IMR-90 (cell line): ENCODE measurements around the gene TTF2.

Experiments
- BHLHE40 ChIP-seq: fragments of 150-350 bp; IDR thresholded peaks from 2 replicates; pipeline ENCODE4 v1.6.1; 2016; ENCODE audit warnings: mild to moderate bottlenecking, low read depth, low read length
- CEBPB ChIP-seq: IDR thresholded peaks from 2 replicates; pipeline ENCODE4 v1.6.1; 2012; ENCODE audit warnings: low read depth, low read length, improper control_type of control experiment
- CHD1 ChIP-seq: IDR thresholded peaks from 2 replicates; pipeline ENCODE4 v1.6.1; 2012; ENCODE audit warnings: low read depth, low read length, improper control_type of control experiment
- CTCF ChIP-seq: conservative IDR thresholded peaks from 2 replicates; pipeline ENCODE4 v1.5.1; 2012; ENCODE audit warnings: mild to moderate bottlenecking, low read depth, low read length, improper control_type of control experiment
- ELK1 ChIP-seq: fragments of 150-350 bp; IDR thresholded peaks from 2 replicates; pipeline ENCODE4 v1.6.1; 2016; ENCODE audit warnings: low read depth, mild to moderate bottlenecking, low read length, moderate library complexity, borderline replicate concordance
- MAZ ChIP-seq: IDR thresholded peaks from 2 replicates; pipeline ENCODE4 v1.6.1; 2012; ENCODE audit warnings: low read depth, mild to moderate bottlenecking, low read length, improper control_type of control experiment, moderate library complexity, borderline replicate concordance
- MXI1 ChIP-seq: IDR thresholded peaks from 2 replicates; pipeline ENCODE4 v1.6.1; 2012; ENCODE audit warnings: low read depth, mild to moderate bottlenecking, low read length, moderate library complexity, borderline replicate concordance
- NFE2L2 ChIP-seq: fragments of 150-350 bp; IDR thresholded peaks from 2 replicates; pipeline ENCODE4 v1.6.1; 2016; ENCODE audit warnings: low read depth, mild to moderate bottlenecking, low read length
- POLR2A ChIP-seq: IDR thresholded peaks from 2 replicates; pipeline ENCODE4 v1.6.1; 2012; ENCODE audit warnings: mild to moderate bottlenecking, low read depth, low read length
- RAD21 ChIP-seq: IDR thresholded peaks from 2 replicates; pipeline ENCODE4 v1.6.1; 2012; ENCODE audit warnings: low read length, improper control_type of control experiment
- RCOR1 ChIP-seq: IDR thresholded peaks from 2 replicates; pipeline ENCODE4 v1.6.1; 2012; ENCODE audit warnings: mild to moderate bottlenecking, low read length, improper control_type of control experiment; ENCODE audit not compliant: insufficient replicate concordance
- RFX5 ChIP-seq: IDR thresholded peaks from 2 replicates; pipeline ENCODE4 v1.8.0; 2012; ENCODE audit warnings: low read depth, mild to moderate bottlenecking, low read length, moderate library complexity
- SMC3 ChIP-seq: fragments of 150-350 bp; IDR thresholded peaks from 2 replicates; pipeline ENCODE4 v1.6.1; 2016; ENCODE audit warnings: low read depth, mild to moderate bottlenecking, antibody characterized with exemption, low read length, moderate library complexity

GRCh38 chr1:117079737-117080136, 19.6 kb downstream of the TTF2 start:
- no peak for TF ChIP-seq CTCF
- TF ChIP-seq ELK1: no peak
- no peak for TF ChIP-seq POLR2A
- no peak for TF ChIP-seq MXI1
- no peak for TF ChIP-seq MAZ
- TF ChIP-seq CHD1: no peak
- TF ChIP-seq CEBPB: no peak
- no peak for TF ChIP-seq BHLHE40
- TF ChIP-seq RAD21: no peak
- no peak for TF ChIP-seq NFE2L2
- no peak for TF ChIP-seq SMC3
- no peak for TF ChIP-seq RCOR1
- TF ChIP-seq RFX5: no peak
